AG09319 (cell line): ENCODE results near the gene PRKCB.
"Not testable (repeated sequence)": the region's sequence is repeated elsewhere in the genome, so short reads cannot be mapped to it uniquely, and the experiment has no call there.

Experiments used
- DNase-seq: peaks from one replicate; pipeline ENCODE4 v3.0.0-alpha.2; 2010; ENCODE audit warnings: low read depth; ENCODE audit errors: extremely low read depth
- TF ChIP-seq, protein P1 (sequence below): IDR thresholded peaks from 2 replicates; pipeline ENCODE4 v1.5.1; 2011; ENCODE audit warnings: low read depth, mild to moderate bottlenecking, inconsistent platforms, low read length, moderate library complexity

The PRKCB gene

GRCh38 chr16:24009955-24010354, 174.2 kb downstream of the PRKCB start:
- TF ChIP-seq, protein P1, sequence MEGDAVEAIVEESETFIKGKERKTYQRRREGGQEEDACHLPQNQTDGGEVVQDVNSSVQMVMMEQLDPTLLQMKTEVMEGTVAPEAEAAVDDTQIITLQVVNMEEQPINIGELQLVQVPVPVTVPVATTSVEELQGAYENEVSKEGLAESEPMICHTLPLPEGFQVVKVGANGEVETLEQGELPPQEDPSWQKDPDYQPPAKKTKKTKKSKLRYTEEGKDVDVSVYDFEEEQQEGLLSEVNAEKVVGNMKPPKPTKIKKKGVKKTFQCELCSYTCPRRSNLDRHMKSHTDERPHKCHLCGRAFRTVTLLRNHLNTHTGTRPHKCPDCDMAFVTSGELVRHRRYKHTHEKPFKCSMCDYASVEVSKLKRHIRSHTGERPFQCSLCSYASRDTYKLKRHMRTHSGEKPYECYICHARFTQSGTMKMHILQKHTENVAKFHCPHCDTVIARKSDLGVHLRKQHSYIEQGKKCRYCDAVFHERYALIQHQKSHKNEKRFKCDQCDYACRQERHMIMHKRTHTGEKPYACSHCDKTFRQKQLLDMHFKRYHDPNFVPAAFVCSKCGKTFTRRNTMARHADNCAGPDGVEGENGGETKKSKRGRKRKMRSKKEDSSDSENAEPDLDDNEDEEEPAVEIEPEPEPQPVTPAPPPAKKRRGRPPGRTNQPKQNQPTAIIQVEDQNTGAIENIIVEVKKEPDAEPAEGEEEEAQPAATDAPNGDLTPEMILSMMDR: no peak
- no peak for DNase-seq

- DNase-seq: peak; percentile 0
- TF ChIP-seq, protein P1: peak; percentile 50
Measured at GRCh38 chr16:24010440-24011089, 174.8 kb downstream of the PRKCB start.

GRCh38 chr16:24011237-24011636, 175.5 kb downstream of the PRKCB start:
- no peak for DNase-seq
- TF ChIP-seq, protein P1: no peak

DNA sequence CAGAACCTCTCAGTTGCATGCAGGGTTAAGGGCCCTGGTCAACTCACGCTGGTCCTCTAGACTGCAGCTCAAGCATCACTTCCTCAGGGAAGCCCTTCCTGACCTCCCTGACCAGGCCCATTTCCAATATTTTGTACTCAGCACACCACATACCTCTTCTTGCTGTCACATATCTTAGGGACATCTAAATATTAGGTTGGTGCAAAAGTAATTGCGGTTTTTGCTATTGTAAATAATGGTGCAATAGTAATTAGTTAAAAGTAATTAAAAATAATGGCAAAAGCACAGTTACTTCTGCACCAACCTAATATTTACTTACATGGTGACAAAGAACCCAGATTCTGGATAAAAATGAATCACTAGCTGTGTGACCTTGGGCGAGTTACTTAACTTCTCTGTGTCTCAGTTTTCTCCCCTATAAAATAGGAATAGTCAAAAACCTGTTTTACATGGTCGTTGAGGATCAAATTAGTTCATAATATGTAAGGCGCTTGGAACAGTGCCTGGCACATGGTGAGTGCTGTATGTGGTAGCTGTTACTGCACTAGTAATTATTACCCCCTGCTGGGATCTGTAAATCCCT, 177.4 kb downstream of the PRKCB start:
- DNase-seq: no peak
- TF ChIP-seq, protein P1: no peak

DNA sequence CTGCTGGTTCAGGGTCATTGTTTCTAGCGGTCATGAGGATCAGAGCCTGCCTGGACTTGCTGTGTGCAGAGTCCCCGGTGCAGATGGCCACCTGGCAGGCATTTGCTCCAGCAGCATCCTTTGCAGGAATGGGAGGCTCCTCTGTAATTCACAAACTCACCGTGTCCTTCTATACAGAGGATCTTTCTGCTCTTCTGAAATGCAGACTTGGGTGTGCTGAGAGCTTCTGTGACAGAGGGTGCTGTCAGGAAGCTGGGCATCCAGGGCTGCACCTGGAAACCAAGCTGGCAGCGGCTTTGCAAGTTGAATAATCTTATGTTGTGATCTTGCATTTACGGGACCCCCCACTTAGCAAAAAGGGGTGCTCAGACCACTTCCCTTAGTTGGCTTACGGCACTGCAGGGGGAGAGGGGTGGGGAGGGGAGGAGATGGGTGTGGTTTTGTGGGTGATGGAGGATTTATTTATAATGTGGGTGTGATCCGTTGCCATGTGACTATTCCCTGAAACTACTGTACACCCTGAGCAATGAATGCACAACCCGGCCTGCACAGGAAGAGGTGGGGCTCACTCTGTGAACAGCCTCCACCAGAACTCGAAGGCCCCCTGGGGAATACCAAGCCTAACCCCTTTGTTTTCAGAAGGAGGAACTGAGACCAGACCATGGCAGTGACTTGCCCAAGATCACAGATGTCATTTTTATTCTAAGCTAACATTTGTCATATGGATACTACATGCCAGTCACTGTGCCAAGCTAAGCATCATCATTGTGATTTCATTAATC, 178.3 kb downstream of the PRKCB start:
- no peak for DNase-seq
- TF ChIP-seq, protein P1: no peak

DNA sequence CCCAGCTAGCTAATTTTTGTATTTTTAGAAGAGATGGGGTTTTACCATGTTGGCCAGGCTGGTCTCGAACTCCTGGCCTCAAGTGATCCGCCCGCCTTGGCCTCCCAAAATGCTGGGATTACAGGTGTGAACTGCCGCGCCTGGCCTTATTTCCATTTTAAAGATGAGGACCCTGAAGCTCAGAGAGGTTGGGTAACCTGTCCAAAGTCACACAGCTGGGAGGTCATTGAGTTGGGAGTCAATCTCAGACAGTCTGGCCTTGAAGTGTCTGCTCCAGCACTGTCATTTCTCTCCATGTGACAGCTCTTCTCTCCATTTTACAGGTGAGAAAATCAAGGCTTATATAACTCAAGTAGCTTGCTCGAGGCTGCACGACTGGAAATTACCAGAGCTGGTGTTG, 179.2 kb downstream of the PRKCB start:
- DNase-seq: not testable (repeated sequence)

DNA sequence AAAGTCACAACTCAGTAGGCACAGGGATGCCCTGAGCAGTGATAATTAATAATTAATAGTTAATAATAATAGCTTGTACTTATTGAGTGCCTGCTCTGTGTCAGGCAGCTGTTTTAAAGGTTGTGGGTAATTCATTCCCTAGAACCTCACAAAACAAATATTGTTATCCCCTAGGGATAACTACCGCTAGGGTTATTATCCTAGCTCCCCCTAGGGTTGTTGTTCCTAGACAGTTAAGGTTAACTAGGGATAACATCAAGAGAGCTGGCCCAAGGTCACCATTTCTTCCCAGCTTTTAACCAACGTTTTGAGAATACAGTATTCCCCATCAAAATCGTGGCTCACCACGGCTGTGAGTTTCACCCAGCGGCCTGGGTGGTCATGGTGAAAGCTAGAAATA, 180.1 kb downstream of the PRKCB start:
- DNase-seq: no peak

More for the DNA sequence above, 180.1 kb downstream of the PRKCB start:
- TF ChIP-seq, protein P1: no peak
